NCI-H460 (cell line): Measurements from ENCODE around the gene LACRT. TPM values are rescaled to one million over a fixed set of nuclear protein-coding genes. Genes with fewer than 3 reads are reported as not detected.
"Not testable (repeated sequence)": the region's sequence is repeated elsewhere in the genome, so short reads cannot be mapped to it uniquely, and the experiment has no call there.

Experiments
- DNase-seq: peaks from one replicate; pipeline ENCODE4 v3.0.0-alpha.2; 2016; ENCODE audit warnings: low read depth; ENCODE audit errors: extremely low read depth
- polyA plus RNA-seq: library from polyadenylated mRNA; depleted of rRNA; stranded (reverse); fragments of >200 nt; gene quantifications from 2 replicates; pipeline ENCODE4 v1.2.3, GENCODE V29; 2014; cell fraction: nucleus; rRNA removed
- total RNA-seq: library from RNA; depleted of rRNA; stranded (reverse); fragments of >200 nt; shearing (Covaris generic); gene quantifications from 2 replicates; pipeline ENCODE4 v1.2.3, GENCODE V29; 2014; rRNA removed

The LACRT gene
- not detected in 2 replicates for total RNA-seq
- not detected in 2 replicates for polyA plus RNA-seq

- DNase-seq = no peak
Observed at GRCh38 chr12:54634795-54635194, at the start of gene LACRT. Gene LACRT (minus strand): TSS chr12:54634895. CDS start chr12:54634841, 54 bp downstream.

- DNase-seq = no peak
Observed at GRCh38 chr12:54683398-54683797, 48.7 kb upstream of the LACRT start.

GRCh38 chr12:54682674-54683073, 48.0 kb upstream of the LACRT start:
- DNase-seq = no peak

GRCh38 chr12:54680374-54680773, 45.7 kb upstream of the LACRT start:
- DNase-seq = peak; percentile 24

GRCh38 chr12:54678131-54678530, 43.4 kb upstream of the LACRT start:
- DNase-seq = no peak

GRCh38 chr12:54667945-54668344, 33.2 kb upstream of the LACRT start:
- no peak for DNase-seq

- DNase-seq = no peak
Observed at GRCh38 chr12:54666008-54666407, 31.3 kb upstream of the LACRT start.

GRCh38 chr12:54665022-54665635, 30.4 kb upstream of the LACRT start:
- DNase-seq = not testable (repeated sequence)

- no peak for DNase-seq
Observed at GRCh38 chr12:54663603-54664002, 28.9 kb upstream of the LACRT start.

- no peak for DNase-seq
Observed at GRCh38 chr12:54662026-54662425, 27.3 kb upstream of the LACRT start.

- no peak for DNase-seq
Observed at GRCh38 chr12:54661048-54661447, 26.4 kb upstream of the LACRT start.

GRCh38 chr12:54660320-54660962, 25.7 kb upstream of the LACRT start:
- DNase-seq = no peak

- DNase-seq = peak; percentile 54
Observed at GRCh38 chr12:54658306-54659264, 23.9 kb upstream of the LACRT start.

- DNase-seq = no peak
Observed at GRCh38 chr12:54657105-54657607, 22.5 kb upstream of the LACRT start.

GRCh38 chr12:54654926-54655325, 20.2 kb upstream of the LACRT start:
- DNase-seq = no peak

GRCh38 chr12:54653025-54653424, 18.3 kb upstream of the LACRT start:
- no peak for DNase-seq

GRCh38 chr12:54650889-54651288, 16.2 kb upstream of the LACRT start:
- DNase-seq = no peak

- DNase-seq = no peak
Observed at GRCh38 chr12:54650409-54650808, 15.7 kb upstream of the LACRT start.

GRCh38 chr12:54649825-54650224, 15.1 kb upstream of the LACRT start:
- no peak for DNase-seq

- DNase-seq = no peak
Observed at GRCh38 chr12:54648265-54648664, 13.6 kb upstream of the LACRT start, which contains the start of gene DCD. Gene DCD (minus strand): TSS chr12:54648365. CDS start chr12:54648303, 62 bp downstream.

GRCh38 chr12:54641554-54641953, 6.9 kb upstream of the LACRT start:
- no peak for DNase-seq
